Kidney (tissue), 14 donors: ENCODE results near the gene RBP5. TPM values are rescaled to one million over a fixed set of nuclear protein-coding genes. Genes with fewer than 3 reads are reported as not detected.

ENCODE experiments used
- DNase-seq, 5 donors: peaks; one replicate each; pipeline ENCODE4 v3.0.0-alpha.2; 2013 to 2020
- FAIRE-seq: peaks from 2 replicates; lab custom pipeline; 2012; peaks lifted over from hg19 to GRCh38; lab: Jason Lieb, UNC
- H3K27ac ChIP-seq, 2 donors: one replicate each; pipeline ENCODE4 v1.7.0; 2013; ENCODE audit warnings: low read depth in 2 of 2, low read length in 2 of 2, inconsistent platforms in 1 of 2
- H3K27me3 ChIP-seq: one replicate; pipeline ENCODE4 v1.7.1; 2013; ENCODE audit warnings: low read length, inconsistent platforms; ENCODE audit not compliant: control insufficient read depth, insufficient read depth
- H3K36me3 ChIP-seq, 3 donors: one replicate each; pipeline versions ENCODE4 v1.7.0 to v1.7.1; 2013; ENCODE audit warnings: low read length in 3 of 3, control low read depth in 1 of 3, inconsistent platforms in 1 of 3; ENCODE audit not compliant: insufficient read depth in 3 of 3, control insufficient read depth in 2 of 3
- H3K4me1 ChIP-seq, 3 donors: one replicate each; pipeline versions ENCODE4 v1.7.0 to v1.7.1; 2013; ENCODE audit warnings: low read length in 3 of 3, inconsistent platforms in 1 of 3, low read depth in 1 of 3; ENCODE audit not compliant: control insufficient read depth in 2 of 3, insufficient read depth in 2 of 3
- H3K4me3 ChIP-seq, 3 donors: one replicate each; pipeline versions ENCODE4 v1.7.0 to v1.8.1; 2013; ENCODE audit warnings: low read length in 3 of 3, control low read depth in 1 of 3, inconsistent platforms in 1 of 3
- H3K9ac ChIP-seq, 3 donors: one replicate each; pipeline versions ENCODE4 v1.7.0 to v1.7.1; 2013; ENCODE audit warnings: low read length in 3 of 3, control low read depth in 1 of 3, inconsistent platforms in 1 of 3
- H3K9me3 ChIP-seq, 3 donors: one replicate each; pipeline versions ENCODE4 v1.7.0 to v1.7.1; 2013; ENCODE audit warnings: low read length in 3 of 3, control low read depth in 1 of 3, inconsistent platforms in 1 of 3; ENCODE audit not compliant: control insufficient read depth in 2 of 3, insufficient read depth in 1 of 3
- CTCF ChIP-seq: IDR thresholded peaks from 3 replicates; pipeline ENCODE4 v1.5.1; 2012; ENCODE audit warnings: mild to moderate bottlenecking, moderate library complexity, borderline replicate concordance; ENCODE audit not compliant: insufficient read depth; ENCODE audit errors: extremely low read depth
- intact Hi-C: fragments of 100-400 bp; cut with DNase I; formaldehyde crosslinking; loops from one replicate; pipeline ENCODE4 v1.11.1; 2022
- polyA plus RNA-seq: library from polyadenylated mRNA; stranded (reverse); fragments of 350-450 nt; fragmentation: Illumina TruSeq; extraction: RNeasy Lipid Tissue Mini Kit (QIAGEN cat#74804); gene quantifications from one replicate; pipeline ENCODE4 v1.2.3, GENCODE V29; 2014; ENCODE audit warnings: low read depth, low replicate concordance; ENCODE audit not compliant: insufficient read depth
- total RNA-seq: library from RNA; stranded (reverse); fragmentation: NEBNext Ultra II Directional; extraction: Animal tissue kit (Norgen Biotek cat#: 25700); gene quantifications from one replicate; pipeline ENCODE4 v1.2.1, GENCODE V29; 2021
- donor health status: control.
- donor health status: control.
- donor health status: control.
- donor health status: control.
- donor health status: control.
- donor health status: DM: yes; HTN: yes; CAD: no.
- donor health status: Normal renal cell carcinoma (clear cell type).

The RBP5 gene
- total and polyA plus RNA-seq, 2 donors from 2014 or later: 74.6 to 609 TPM

GRCh38 chr12:7134396-7135166, 5.9 kb upstream of the RBP5 start:
- Histone ChIP-seq H3K27me3 (no peaks in the 10 kb centered on the region), H3K4me1 (peaks cover 0 to 13% (median 0%) of the 10 kb centered on the region in 3 donors), H3K36me3 (peaks cover 7 to 45% (median 30%) of the 10 kb centered on the region in 3 donors), H3K9me3 (peaks cover 0 to 2% (median 0%) of the 10 kb centered on the region in 3 donors), H3K4me3 (no peak overlapping the region), H3K9ac (no peak overlapping the region), H3K27ac (no peak overlapping the region)
- no peak for FAIRE-seq
- no peak for DNase-seq
- TF ChIP-seq CTCF: no peak
- intact Hi-C loops: no loop called here

DNA sequence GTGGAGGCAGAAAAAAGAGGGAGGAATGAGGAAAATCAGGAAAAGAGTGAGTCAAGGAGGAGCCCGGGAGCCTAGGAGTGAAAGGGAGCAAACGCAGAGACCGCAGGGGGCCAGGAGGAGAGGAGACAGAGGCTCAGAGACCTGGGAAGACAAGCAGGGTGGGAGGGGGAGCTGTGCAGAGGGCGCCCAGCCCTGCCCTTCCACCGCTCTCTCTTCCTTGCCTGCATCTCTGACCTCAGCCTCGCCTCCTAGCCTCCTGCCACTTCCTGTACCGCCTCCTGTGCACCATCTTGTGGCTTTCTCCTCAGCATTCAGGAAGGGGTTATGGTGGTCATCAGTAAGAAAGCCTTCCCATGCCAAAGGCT, 2.8 kb upstream of the RBP5 start:
- H3K27me3 ChIP-seq: no peaks in the 10 kb centered on the region
- peak overlapping the region in 1 of 3 donors; percentile 97 for H3K9ac ChIP-seq
- intact Hi-C loops: no loop called here
- peak overlapping the region; percentile 78 to 91 (median 80) for H3K4me3 ChIP-seq
- H3K27ac ChIP-seq: no peak overlapping the region
- H3K9me3 ChIP-seq: peaks cover 0 to 2% (median 0%) of the 10 kb centered on the region in 3 donors
- DNase-seq (no peak), FAIRE-seq (no peak)
- peaks cover 7 to 33% (median 21%) of the 10 kb centered on the region in 3 donors for H3K36me3 ChIP-seq
- TF ChIP-seq CTCF: no peak
- H3K4me1 ChIP-seq: peaks cover 0 to 23% (median 0%) of the 10 kb centered on the region in 3 donors

DNA sequence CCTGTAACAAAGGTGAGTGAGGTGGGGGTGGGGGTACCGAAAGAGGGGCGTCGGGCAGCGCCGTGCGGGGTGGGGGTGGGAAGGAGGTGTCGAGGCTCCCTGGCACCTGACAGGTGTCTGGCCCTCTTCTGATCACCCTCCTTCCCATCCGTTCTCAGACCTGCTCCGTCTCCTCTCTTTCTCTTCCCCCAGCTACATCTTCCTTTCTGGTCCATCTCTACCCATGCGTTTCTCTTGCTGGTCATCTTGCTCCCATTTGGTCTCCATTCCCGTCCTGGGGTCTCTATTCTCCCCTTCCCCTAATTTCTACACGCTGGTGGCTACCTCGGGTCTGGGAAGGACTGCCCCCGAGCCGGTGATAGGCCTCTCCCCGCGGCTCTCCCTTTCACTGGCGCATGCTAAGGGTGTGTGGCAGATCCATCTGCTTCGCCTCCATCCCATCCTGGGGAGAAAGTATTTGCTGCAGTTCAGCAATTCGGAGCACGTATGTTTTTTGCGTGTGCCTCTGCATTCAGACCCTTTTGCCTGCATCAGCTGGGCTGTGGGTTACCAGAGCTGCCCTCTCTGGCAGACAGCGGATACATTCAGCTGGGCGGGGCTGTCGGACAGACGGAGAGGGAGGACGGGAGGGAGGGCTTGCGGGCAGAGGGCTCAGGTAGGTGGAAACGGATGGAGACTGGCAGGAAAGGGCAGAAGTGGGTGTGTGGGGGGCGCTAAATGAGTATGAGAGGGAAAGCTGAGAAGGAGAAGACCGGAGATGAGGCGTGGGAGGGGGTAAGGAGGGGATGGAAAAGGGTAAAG, 2.2 kb upstream of the RBP5 start:
- Histone ChIP-seq H3K27ac (peak overlapping the region; percentile 88 to 92), H3K9me3 (peaks cover 0 to 2% (median 0%) of the 10 kb centered on the region in 3 donors), H3K9ac (peak overlapping the region; percentile 57 to 97 (median 62)), H3K36me3 (peaks cover 7 to 28% (median 15%) of the 10 kb centered on the region in 3 donors), H3K4me1 (peaks cover 0 to 23% (median 0%) of the 10 kb centered on the region in 3 donors), H3K4me3 (peak overlapping the region; percentile 78 to 91 (median 80)), H3K27me3 (no peaks in the 10 kb centered on the region)
- DNase-seq: peak; percentile 86 to 91 (median 89)
- TF ChIP-seq CTCF: no peak
- intact Hi-C loops: no loop called here
- FAIRE-seq: no peak
